NCI-H1930 (cell line): ENCODE data around the gene ALX3.
A peak's percentile ranks its signal among the peaks of the same experiment; 100 is the strongest.
"Not testable (repeated sequence)": the region's sequence is repeated elsewhere in the genome, so short reads cannot be mapped to it uniquely, and the experiment has no call there.

ENCODE experiments used
- DNase-seq, 2 experiments: peaks; one replicate each; lab custom pipeline; 2025; lab: John Stamatoyannopoulos, UW

ALX3 gene

DNA sequence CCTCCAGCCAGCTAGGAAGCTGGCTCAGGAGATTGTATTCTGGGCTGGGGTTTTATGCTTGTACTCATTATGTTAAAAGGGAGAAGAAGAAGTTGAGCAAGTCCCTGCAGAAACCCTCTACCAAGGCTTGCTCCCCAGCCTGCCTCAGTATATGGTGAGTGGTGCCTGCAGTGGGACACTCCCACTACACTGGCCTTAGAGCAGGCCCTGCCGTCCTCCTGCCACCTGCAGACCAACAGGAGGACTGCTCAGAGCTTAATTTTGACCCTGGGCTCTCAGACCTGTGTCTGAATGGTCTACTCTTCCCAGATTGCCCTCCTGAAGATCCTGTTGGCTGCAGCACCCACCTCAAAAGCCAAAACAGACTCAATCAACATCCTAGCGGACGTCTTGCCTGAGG is 23.0 kb downstream of the ALX3 start:
- no peak for DNase-seq

GRCh38 chr1:110043016-110043415 is 27.5 kb downstream of the ALX3 start:
- DNase-seq = no peak

GRCh38 chr1:110040548-110040947 is 29.9 kb downstream of the ALX3 start:
- no peak for DNase-seq

- DNase-seq = no peak
Measured at GRCh38 chr1:110039641-110040040, 30.8 kb downstream of the ALX3 start.

GRCh38 chr1:110038271-110038670 is 32.2 kb downstream of the ALX3 start:
- DNase-seq = no peak

GRCh38 chr1:110035236-110035752 is 35.2 kb downstream of the ALX3 start:
- no peak for DNase-seq

GRCh38 chr1:110034451-110035235 is 35.8 kb downstream of the ALX3 start, which contains the start of gene STRIP1:
TSS of gene STRIP1 (plus strand) at chr1:110034624. CDS start at chr1:110034638, 14 bp downstream.
- DNase-seq = peak; percentile 86 to 92

- DNase-seq = no peak
Measured at GRCh38 chr1:110034040-110034450, 36.4 kb downstream of the ALX3 start.

DNA sequence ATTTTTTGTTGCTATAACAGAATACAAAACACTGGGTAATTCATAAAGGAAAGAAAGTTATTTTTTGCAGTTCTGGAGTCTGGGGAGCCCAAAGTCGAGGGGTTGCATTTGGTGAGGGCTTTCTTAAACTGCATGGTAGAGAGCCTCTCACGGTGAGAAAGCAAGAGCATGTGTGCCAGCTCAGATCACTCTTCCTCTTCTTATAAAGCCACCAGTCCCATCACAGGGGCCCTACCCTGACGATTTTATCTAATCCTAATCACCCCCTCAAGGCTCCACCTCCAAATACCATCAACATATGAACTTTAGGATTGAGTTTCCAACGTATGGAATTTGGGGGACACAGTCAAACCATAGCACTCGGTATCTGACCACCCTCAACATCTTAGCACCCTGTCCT is 37.1 kb downstream of the ALX3 start:
- no peak for DNase-seq

- no peak for DNase-seq
Measured at GRCh38 chr1:110032327-110032726, 38.1 kb downstream of the ALX3 start.

DNA sequence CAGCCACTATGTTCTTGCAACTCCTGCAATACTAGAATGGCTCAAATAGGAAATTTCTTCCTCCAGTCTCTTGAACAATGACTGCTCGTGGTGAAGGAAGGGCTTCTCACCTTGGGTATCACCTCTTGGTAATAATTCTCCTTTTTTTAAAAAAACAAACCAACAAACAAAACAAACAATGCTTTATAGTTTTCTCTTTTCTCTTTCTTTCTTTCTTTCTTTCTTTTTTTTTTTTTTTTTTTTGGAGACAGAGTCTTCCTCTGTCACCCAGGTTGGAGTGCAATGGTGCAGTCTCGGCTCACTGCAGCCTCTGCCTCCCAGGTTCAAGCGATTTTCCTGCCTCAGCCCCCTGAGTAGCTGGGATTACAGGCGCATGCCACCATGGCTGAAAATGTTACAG is 39.8 kb downstream of the ALX3 start:
- not testable (repeated sequence) for DNase-seq

DNA sequence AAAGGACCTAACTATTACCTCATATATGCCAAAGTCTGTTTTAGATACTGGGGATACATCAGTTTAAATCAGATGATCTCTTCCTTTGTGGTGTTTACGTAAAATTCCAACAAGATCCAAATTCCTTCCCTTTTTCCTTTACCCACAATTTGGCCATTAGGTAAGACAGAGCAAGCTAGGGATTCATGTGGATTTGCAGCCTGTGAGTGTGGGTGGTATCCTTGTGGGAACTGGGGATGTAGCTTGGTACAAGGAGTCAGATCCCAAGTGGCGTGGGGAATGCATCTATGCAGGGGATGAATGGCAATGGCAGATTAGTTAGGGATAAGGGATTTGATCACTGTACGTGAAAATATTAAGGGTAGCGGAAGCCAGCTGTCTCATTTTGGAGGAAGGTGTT is 45.9 kb downstream of the ALX3 start:
- no peak for DNase-seq

DNA sequence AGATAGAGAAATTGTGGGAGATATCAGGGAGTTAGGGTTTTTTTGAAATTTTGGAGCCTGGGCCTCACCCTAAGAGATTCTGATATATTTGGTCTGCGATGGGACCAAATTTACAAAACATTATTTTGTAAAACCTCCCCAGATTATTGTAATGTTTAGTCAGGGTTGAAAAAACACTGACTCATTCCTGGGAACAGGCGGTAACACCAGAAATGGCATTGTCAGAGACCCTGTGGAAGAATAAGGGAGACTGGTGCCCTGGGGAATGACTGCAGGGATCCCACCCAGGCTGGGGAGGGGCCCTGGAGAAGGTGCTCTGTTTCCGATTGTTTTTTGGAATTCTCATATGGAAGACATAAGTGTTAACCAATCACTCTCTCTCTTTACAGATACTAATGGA is 49.2 kb downstream of the ALX3 start:
- DNase-seq = no peak

DNA sequence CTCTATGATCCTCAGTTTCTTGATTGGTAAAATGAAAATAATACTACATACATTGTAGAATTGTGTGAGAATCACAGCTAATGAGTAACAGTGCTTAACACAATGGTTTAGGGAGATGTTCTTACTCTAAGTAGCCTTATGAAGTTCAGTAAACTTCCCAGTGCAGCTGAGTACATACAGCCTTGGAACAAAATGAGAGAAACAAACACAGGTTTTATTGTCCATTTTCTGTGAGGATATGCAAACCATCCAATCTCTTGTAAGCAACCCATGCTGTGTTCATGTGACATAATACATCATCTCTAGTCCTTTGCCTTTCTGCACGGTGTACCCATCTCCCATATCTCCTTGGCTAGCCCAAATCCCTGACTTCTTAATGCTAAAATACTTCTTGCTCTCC is 50.7 kb downstream of the ALX3 start:
- DNase-seq = no peak

- DNase-seq = no peak
Measured at GRCh38 chr1:110018396-110018795, 52.1 kb downstream of the ALX3 start.

- DNase-seq = no peak
Measured at GRCh38 chr1:110017792-110018191, 52.7 kb downstream of the ALX3 start.

DNA sequence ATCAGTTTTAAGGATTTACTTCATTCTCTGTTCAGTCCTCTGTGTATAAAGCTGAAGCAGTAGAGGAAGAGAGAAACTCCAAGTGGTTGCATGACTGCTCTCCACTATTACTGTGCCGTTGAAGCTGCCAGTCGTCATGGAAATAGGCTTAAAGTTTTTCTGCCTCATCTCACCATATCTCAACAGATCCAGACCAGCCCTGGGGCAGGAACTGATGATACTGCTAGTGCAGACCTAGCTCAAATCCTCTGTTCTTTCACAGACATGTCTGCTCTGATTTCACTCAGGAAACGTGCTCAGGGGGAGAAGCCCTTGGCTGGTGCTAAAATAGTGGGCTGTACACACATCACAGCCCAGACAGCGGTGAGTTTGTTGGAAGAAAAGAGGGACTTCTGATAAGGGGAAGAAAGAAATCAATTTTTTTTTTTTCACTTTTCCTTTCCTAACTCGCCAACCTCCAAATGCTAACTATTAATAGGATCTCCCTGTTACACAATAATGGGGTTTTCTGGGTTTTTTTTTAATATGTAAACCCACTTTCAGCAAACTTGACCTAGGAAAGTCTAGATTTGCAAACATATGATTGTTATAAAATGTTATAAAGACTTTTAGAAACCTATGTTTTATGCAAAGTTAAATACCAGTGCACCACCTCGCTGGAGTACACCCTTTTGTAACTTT is 58.2 kb downstream of the ALX3 start:
- no peak for DNase-seq

DNA sequence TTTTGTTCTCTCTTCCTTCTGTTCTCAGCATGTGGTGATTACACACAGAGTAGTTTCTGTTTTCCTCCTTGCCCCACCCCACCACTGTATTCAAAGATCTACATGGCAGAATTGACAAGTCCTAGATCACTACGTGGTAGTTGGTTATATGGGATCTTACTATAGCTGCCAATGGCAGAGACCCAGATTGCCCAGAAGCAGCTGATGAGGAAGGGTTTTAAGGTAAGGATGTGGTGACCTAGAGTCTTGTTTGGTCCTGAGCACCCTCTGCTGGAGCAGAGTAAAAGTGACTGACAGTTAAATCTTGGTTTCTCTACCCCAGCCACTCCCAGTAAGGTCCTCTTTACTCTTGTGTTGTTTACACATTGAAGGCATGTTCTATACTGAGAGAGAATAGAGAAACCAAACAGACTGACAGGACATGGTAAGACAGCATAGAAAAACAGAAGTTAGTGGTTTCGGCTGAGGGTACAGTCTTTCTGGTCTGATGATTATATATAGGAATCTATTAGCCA is 58.9 kb downstream of the ALX3 start:
- no peak for DNase-seq
